GM21723 (cell line): ENCODE data around the gene PLEKHD1.

ENCODE experiments used
- ATAC-seq: cut with Tn5 transposase; IDR thresholded peaks from one replicate; pipeline ENCODE4 v1.9.1; 2021; ENCODE audit warnings: mild to moderate bottlenecking, moderate library complexity; ENCODE audit not compliant: unreplicated experiment

The PLEKHD1 gene

GRCh38 chr14:69542311-69542710, 57.8 kb downstream of the PLEKHD1 start:
- ATAC-seq: no peak

- no peak for ATAC-seq
Observed at GRCh38 chr14:69543341-69544115, 59.0 kb downstream of the PLEKHD1 start.

DNA sequence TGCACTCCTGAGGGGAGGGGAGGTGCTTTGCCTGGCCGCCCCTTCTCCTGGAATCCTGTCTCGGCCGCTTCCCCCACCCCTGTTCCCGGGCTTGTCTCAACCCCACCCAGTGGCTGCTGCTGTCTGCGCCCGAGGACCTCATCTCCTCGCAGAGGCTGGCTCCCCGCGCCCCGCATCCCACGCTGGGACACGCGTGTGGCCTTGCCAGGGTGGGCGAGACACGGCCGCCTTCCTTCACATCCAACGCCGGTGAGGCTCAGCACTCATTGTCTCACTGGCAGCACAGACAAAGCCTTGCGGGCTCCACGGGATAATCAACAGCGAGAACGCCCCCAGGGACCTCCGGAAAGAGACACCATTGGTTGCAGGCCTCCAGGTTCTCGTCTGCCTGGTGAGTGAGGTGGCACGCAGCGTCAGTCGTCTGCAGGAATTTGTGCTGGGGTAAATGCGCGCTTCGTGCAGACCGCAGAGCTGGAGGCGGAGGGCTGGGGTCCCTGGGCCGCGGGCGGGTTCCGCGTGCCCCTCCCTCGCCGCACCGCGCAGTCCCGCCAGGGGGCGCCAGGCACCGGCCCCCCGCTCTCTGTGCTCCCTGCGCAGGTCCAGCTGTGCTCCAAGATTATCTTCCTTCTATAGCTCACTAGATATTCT, 63.3 kb downstream of the PLEKHD1 start:
- no peak for ATAC-seq

DNA sequence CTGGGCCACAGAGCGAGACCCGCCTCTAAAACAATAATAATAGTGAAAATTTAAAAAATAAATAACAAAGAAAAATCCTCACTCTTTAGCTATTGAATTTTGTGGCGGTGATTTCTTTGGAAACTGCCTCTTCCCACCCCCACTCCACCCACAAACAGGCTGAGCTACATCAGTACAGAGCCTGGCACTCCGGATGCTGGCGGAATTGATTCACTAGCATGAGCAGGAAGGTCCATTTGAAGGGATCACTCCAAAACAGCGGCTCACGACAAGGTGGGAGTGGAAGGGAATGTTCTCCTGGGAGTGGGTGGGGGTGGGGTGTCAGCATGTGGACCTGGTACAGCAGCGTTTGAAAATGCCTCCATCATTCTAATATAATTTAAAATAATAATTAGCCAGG, 64.0 kb downstream of the PLEKHD1 start:
- no peak for ATAC-seq

GRCh38 chr14:69551511-69551910, 67.0 kb downstream of the PLEKHD1 start:
- no peak for ATAC-seq

GRCh38 chr14:69553252-69553651, 68.7 kb downstream of the PLEKHD1 start:
- ATAC-seq: no peak

GRCh38 chr14:69554500-69554899, 70.0 kb downstream of the PLEKHD1 start:
- no peak for ATAC-seq

- no peak for ATAC-seq
Observed at GRCh38 chr14:69558774-69559173, 74.2 kb downstream of the PLEKHD1 start.

DNA sequence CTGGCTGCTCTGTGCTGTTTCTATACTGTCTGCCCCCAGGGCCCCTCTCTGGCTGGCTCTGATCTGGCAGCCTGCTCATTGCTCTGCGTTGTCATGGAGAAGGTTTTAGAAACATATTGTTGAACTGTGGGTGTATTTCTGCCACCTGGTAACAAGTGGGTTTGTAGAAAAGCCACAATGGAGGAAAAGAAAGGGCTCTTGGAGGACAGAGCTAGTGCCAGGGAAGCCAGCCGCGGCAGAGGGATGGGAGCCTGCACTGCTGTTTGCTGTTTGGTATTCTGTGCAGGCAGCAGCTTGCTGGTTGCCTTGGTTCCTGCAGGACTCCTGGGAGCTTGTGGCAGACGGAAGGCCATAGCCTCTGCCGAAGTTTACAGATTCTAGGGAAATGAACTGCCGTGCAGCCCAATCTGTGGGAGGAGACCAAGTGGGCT, 75.1 kb downstream of the PLEKHD1 start:
- no peak for ATAC-seq

DNA sequence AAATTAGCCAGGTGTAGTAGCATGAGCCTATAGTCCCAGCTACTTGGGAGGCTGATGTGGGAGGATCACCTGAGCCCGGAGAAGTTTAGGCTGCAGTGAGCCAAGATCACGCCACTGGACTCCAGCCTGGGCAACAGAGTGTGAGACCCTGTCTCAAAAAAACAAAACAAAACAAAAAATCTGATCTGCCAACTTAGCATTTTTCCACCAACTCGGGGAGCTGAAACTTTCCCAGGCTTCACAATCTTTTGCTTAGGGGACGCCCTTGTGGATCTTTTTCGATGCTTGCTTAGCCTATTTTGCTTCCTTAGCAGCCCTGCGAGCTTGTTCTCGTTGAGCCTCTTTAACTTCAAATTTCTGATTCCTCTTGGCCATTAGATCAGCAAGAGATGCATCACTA, 76.3 kb downstream of the PLEKHD1 start:
- no peak for ATAC-seq

- no peak for ATAC-seq
Observed at GRCh38 chr14:69561893-69562292, 77.4 kb downstream of the PLEKHD1 start.

- ATAC-seq: no peak
Observed at GRCh38 chr14:69567563-69567962, 83.0 kb downstream of the PLEKHD1 start.

DNA sequence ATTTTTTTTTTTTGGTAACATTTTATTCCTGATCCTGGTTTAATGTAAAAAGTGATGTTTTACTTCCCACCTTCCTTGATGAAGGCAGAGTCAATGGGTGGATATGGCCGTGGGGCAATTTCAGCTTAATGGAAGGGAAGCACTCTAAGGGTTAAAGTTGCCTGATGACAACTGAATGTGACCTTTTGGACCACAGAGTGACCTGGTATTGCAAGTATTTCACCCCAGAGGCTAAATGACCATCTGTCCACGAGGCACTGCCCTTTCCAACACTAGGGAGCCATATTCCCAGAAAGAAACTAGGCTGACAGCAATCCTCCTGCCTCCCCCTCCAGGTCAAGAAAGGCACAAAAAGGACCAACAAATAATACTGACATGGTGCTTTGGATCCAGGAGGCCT, 85.3 kb downstream of the PLEKHD1 start:
- no peak for ATAC-seq

DNA sequence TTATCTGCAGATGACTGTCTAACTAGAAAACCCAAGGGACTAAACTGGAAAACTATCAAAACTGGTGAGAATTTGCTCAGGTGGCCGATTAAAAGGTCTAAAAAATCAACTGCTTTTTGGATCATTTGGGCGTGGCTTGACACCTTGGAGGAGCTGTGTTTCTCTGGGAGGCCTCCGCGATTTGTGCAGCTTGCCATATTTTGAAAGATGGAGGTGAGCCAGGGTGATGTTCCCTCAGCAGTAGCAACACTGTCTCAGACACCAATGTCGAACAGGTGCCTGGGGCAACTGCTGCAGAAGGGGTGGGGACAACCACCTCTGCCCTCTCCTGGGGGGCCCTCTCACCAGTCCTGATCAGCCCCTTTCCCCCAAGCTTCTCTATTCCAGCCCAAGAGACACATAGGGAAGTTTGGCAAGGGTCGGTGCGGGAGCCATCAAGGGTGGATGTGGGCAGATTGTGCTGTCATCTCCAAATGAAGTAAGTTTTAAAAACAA, 86.4 kb downstream of the PLEKHD1 start:
- ATAC-seq: no peak

DNA sequence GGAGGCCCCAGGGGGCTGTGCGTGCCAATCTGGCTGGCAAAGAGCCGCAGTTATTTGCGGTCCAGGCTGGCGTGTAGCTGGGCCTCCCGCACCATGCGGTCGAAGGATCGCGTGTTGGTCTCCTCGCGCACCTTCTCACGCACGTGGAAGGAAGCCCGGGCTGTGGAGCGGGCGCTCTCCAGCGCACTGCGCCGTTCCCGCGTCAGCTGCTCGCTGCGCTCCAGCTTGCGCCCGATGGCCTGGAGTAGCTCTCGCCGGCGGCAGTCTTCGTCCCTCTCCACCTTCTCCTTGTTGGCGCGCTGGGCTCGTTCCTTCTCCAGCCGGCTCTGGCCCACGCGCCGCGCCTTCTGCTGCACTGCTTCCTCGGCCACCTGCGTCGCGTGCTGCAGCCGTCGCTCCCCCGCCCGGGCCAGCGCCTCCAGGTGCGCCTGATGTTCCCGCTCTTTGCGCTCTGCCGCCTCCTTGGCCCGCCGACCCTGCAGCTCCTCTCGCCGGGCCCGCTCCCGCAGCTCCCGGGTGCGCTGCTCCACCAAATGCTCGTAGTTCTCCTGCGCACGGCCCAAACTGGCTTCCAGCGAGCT, 87.0 kb downstream of the PLEKHD1 start:
- no peak for ATAC-seq

DNA sequence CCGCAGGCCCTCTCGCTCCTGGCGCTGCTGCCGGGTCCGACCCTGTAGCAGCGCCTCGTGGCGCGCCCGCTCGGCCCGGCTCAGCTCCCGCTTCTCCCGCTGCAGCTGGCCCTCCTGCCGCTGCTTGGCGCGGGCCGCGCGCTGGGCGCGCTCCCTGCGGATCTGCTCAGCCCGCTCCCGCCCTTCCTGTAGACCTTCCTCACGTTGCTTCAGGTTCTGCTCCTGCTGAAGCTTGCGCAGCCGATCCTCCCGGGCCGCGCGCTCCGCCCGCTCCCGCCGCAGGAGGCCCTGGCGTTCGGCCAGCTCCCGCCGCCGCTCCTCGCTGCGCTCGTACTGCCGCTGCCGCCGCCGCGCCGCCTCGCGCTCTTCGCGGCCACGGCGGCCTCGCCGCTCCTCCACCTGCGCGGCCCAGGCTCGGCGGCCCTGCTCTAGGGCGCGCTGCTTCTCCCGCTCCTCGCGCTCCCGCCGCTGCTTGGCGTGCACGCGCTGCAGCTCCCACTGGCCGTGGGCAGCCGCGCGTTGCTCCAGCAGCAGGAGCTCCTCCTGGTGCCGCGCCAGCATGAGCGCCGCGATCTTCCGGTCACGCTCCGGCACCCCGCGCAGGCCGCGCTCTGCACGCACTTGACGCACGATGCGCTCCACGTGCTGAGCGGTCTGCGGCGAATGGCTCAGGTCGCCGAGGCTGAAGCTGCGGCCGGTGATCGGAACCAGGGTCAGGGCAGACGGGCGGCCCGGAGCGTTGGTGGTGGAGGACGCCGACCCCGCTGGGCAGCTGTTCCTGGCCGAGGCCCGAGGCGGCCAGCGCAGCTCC, 87.7 kb downstream of the PLEKHD1 start:
- ATAC-seq: no peak

- no peak for ATAC-seq
Observed at GRCh38 chr14:69572841-69573135, 88.3 kb downstream of the PLEKHD1 start.

GRCh38 chr14:69573205-69573830, 88.8 kb downstream of the PLEKHD1 start:
- ATAC-seq: no peak

- ATAC-seq: no peak
Observed at GRCh38 chr14:69573831-69574262, 89.3 kb downstream of the PLEKHD1 start.

- no peak for ATAC-seq
Observed at GRCh38 chr14:69574263-69574953, 89.9 kb downstream of the PLEKHD1 start, which contains the start of gene CCDC177. Gene CCDC177, minus strand, starts transcription at chr14:69574871. Its CDS starts 1,249 bp downstream, at chr14:69573622.
